A673 (cell line): ENCODE measurements around the gene WNT8A. TPM values are rescaled to one million over a fixed set of nuclear protein-coding genes. Genes with fewer than 3 reads are reported as not detected.

ENCODE experiments used
- BruUV-seq: library from RNA; stranded (reverse); fragments of 400-500 nt; replicated peaks from 2 replicates; lab custom pipeline; 2021; lab: Mats Ljungman, UMichigan
- CTCF ChIA-PET: fragments of 300-600 bp; sonication (Branson Sonifier 250); formaldehyde crosslinking; loops from one replicate; lab custom pipeline; 2022; ENCODE audit warnings: antibody characterized with exemption; lab: Charles Lee
- POLR2A ChIA-PET: fragments of 300-600 bp; sonication (Branson Sonifier 250); formaldehyde crosslinking; loops from one replicate; lab custom pipeline; 2022; ENCODE audit warnings: antibody characterized with exemption; ENCODE audit not compliant: low non-redundant PET; lab: Charles Lee
- DNase-seq: peaks from one replicate; pipeline ENCODE4 v3.0.0-alpha.2; 2015; ENCODE audit warnings: low spot score
- H3K27ac ChIP-seq: fragments of 200-600 bp; sonication (generic); 2 replicates; pipeline ENCODE4 v1.5.1; 2016; ENCODE audit warnings: mixed run types, low read depth, mild to moderate bottlenecking, mixed read lengths, antibody characterized with exemption, low read length; ENCODE audit not compliant: poor library complexity, severe bottlenecking
- H3K27me3 ChIP-seq: fragments of 200-600 bp; sonication (generic); replicated peaks from 2 replicates; pipeline ENCODE4 v1.6.1; 2017; ENCODE audit warnings: mixed run types, low read depth, mild to moderate bottlenecking, mixed read lengths, antibody characterized with exemption, low read length; ENCODE audit not compliant: insufficient read depth, poor library complexity
- H3K36me3 ChIP-seq: fragments of 200-600 bp; sonication (generic); 2 replicates; pipeline ENCODE4 v1.6.1; 2016; ENCODE audit warnings: mixed run types, mild to moderate bottlenecking, mixed read lengths, antibody characterized with exemption, low read length; ENCODE audit not compliant: insufficient read depth, poor library complexity, severe bottlenecking
- H3K4me1 ChIP-seq: fragments of 200-600 bp; sonication (generic); 2 replicates; pipeline ENCODE4 v1.6.1; 2017; ENCODE audit warnings: mixed run types, mild to moderate bottlenecking, mixed read lengths, antibody characterized with exemption, low read length; ENCODE audit not compliant: insufficient read depth, poor library complexity, severe bottlenecking
- H3K4me3 ChIP-seq: fragments of 200-600 bp; sonication (generic); 2 replicates; pipeline ENCODE4 v1.5.1; 2016; ENCODE audit warnings: low read depth, mixed run types, mild to moderate bottlenecking, mixed read lengths, low read length; ENCODE audit not compliant: poor library complexity, severe bottlenecking
- H3K9me3 ChIP-seq: fragments of 200-600 bp; sonication (generic); 2 replicates; pipeline ENCODE4 v1.6.1; 2016; ENCODE audit warnings: mixed run types, low read depth, mild to moderate bottlenecking, mixed read lengths, antibody characterized with exemption, low read length; ENCODE audit not compliant: poor library complexity, severe bottlenecking
- EZH2 ChIP-seq: fragments of 200-600 bp; sonication (generic); IDR thresholded peaks from 2 replicates; pipeline ENCODE4 v1.6.1; 2017; ENCODE audit warnings: borderline replicate concordance, low read depth, mild to moderate bottlenecking, mixed read lengths, antibody characterized with exemption, low read length; ENCODE audit not compliant: poor library complexity, severe bottlenecking
- intact Hi-C: fragments of 100-400 bp; cut with micrococcal nuclease; formaldehyde crosslinking; loops from one replicate; pipeline ENCODE4 v1.10.0; 2022; ENCODE audit not compliant: unreplicated experiment
- total RNA-seq: library from RNA; stranded (reverse); gene quantifications from 2 replicates; pipeline ENCODE4 v1.2.3, GENCODE V29; 2021
- TF ChIP-seq, protein P1 (sequence below): fragments of 300-800, 200-600 bp; sonication (generic); conservative IDR thresholded peaks from 2 replicates; pipeline ENCODE4 v1.5.1; 2017; ENCODE audit warnings: low read depth, mild to moderate bottlenecking, antibody characterized with exemption, low read length, moderate library complexity, mixed read lengths

Gene WNT8A
- total RNA-seq, 1 experiment from 2014 or later: not detected

DNA sequence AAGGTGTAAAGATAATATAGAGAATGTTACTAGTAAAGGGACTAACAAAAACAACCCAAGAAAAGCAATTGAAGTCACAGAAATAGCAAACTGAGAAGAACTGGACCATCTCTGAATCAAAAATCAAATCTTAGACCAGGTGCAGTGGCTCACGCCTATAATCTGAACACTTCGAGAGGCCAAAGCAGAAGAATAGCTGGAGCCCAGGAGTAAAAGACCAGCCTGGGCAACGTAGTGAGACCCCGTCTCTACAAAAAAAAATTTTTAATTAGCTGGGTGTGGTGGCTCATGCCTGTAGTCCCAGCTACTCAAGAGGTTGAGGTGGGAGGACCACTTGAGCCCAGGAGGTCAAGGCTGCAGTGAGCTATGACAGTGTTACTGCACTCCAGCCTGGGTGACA, 27.3 kb downstream of the WNT8A start:
- Histone ChIP-seq H3K9me3 (no peaks in the 10 kb centered on the region), H3K4me3 (no peak overlapping the region), H3K27ac (no peak overlapping the region), H3K4me1 (no peaks in the 10 kb centered on the region), H3K27me3 (no peaks in the 10 kb centered on the region), H3K36me3 (no peaks in the 10 kb centered on the region)
- BruUV-seq: no TSS peak
- ChIA-PET CTCF (interaction anchor here (1.5 kb wide), 1 partner anchor 22 kb away, joined by 4 read pairs; no protein-coding TSS in a partner anchor), POLR2A (no interaction called here)
- TF ChIP-seq EZH2: no peak
- TF ChIP-seq, protein P1, sequence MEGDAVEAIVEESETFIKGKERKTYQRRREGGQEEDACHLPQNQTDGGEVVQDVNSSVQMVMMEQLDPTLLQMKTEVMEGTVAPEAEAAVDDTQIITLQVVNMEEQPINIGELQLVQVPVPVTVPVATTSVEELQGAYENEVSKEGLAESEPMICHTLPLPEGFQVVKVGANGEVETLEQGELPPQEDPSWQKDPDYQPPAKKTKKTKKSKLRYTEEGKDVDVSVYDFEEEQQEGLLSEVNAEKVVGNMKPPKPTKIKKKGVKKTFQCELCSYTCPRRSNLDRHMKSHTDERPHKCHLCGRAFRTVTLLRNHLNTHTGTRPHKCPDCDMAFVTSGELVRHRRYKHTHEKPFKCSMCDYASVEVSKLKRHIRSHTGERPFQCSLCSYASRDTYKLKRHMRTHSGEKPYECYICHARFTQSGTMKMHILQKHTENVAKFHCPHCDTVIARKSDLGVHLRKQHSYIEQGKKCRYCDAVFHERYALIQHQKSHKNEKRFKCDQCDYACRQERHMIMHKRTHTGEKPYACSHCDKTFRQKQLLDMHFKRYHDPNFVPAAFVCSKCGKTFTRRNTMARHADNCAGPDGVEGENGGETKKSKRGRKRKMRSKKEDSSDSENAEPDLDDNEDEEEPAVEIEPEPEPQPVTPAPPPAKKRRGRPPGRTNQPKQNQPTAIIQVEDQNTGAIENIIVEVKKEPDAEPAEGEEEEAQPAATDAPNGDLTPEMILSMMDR: no peak
- DNase-seq: no peak
- intact Hi-C loops: no loop called here

DNA sequence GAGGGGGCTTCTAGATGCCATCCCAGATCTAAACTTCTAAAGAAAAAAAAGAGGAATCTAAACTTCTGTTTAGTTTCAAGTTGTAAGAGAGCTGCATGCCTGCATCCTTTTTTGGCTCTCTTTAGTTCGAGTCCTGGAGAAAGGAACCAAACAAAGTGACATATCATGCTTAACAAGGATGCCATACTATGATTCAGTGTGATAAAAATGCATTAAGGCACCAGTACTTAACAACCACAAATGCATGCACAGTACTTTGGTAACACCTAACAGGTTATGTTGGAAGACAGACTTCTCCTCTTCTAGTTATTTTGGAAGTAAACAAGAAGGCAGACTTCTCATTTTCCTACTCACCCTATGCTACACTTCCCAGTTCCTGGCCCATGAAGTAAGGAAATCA, 28.1 kb downstream of the WNT8A start:
- no peak overlapping the region for H3K27ac ChIP-seq
- H3K4me3 ChIP-seq: no peak overlapping the region
- H3K4me1 ChIP-seq: no peaks in the 10 kb centered on the region
- intact Hi-C loops: no loop called here
- BruUV-seq: no TSS peak
- DNase-seq: no peak
- no peak for TF ChIP-seq EZH2
- TF ChIP-seq, protein P1: no peak
- no peaks in the 10 kb centered on the region for H3K36me3 ChIP-seq
- POLR2A ChIA-PET: no interaction called here
- H3K9me3 ChIP-seq: no peaks in the 10 kb centered on the region
- no peaks in the 10 kb centered on the region for H3K27me3 ChIP-seq
- CTCF ChIA-PET: no interaction called here

DNA sequence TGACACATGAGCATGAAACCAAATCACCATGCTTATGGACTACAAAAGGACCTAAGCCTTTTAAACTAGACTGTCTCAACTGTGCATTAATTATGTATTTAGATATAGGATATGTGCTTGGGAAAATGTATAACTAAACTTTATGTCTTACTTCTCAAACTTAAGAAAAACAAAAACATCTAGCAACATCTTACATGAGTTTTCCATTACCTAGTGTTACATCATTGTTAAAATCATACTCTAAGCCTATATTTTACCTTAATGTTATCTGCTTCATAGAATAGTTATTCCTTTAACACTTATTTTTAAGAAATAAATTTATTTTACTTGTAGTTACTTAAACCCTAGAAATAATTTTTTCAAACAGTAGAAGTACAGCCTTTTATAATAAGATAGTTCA, 31.4 kb downstream of the WNT8A start:
- no peak for DNase-seq
- Histone ChIP-seq H3K27ac (no peak overlapping the region), H3K9me3 (no peaks in the 10 kb centered on the region), H3K27me3 (no peaks in the 10 kb centered on the region), H3K36me3 (no peaks in the 10 kb centered on the region), H3K4me3 (no peak overlapping the region), H3K4me1 (no peaks in the 10 kb centered on the region)
- no peak for TF ChIP-seq EZH2
- TF ChIP-seq, protein P1: no peak
- intact Hi-C loops: no loop called here
- ChIA-PET CTCF (no interaction called here), POLR2A (no interaction called here)
- BruUV-seq: no TSS peak
